ENCODE data around the gene AQP5. TPM values are rescaled to one million over a fixed set of nuclear protein-coding genes. Genes with fewer than 3 reads are reported as not detected.

The AQP5 gene
- total RNA-seq, 1 experiment from 2014 or later = 0.31 TPM

- intact Hi-C loops (cut with micrococcal nuclease; ENCODE audit: unreplicated experiment) = no loop called here
- peaks cover 6% of the 10 kb centered on the region; the same call in 1 of the 2 replicates for H3F3A ChIP-seq (ENCODE audit: insufficient read depth, low read depth)
- POLR2A ChIA-PET (ENCODE audit: unreplicated experiment) = no interaction called here
- H3K4me1 ChIP-seq (replicated peaks; ENCODE audit: insufficient read depth) = peaks cover 7% of the 10 kb centered on the region
- no peak overlapping the region for H2AFZ ChIP-seq
- no peak overlapping the region for H3K4me2 ChIP-seq
- no peaks in the 10 kb centered on the region for H4K20me1 ChIP-seq (ENCODE audit: insufficient read depth)
- no peaks in the 10 kb centered on the region for H3K27me3 ChIP-seq (ENCODE audit: insufficient read depth, low read depth)
- no TSS peak for BruUV-seq (replicated peaks)
- TF ChIP-seq EZH2 (IDR thresholded peaks at IDR 0.05; ENCODE audit: low read depth) = no peak
- no peak for DNase-seq
- CTCF ChIA-PET = interaction anchor here (0.6 kb wide), 1 partner anchor 128 kb away, joined by 10 read pairs; no protein-coding TSS in a partner anchor
- no peaks in the 10 kb centered on the region for H3K36me3 ChIP-seq (ENCODE audit: low read depth)
- no peak overlapping the region for H3K27ac ChIP-seq
- H3K9me3 ChIP-seq (ENCODE audit: insufficient read depth, low read depth) = no peaks in the 10 kb centered on the region
- no peak overlapping the region for H3K4me3 ChIP-seq
- H3K79me2 ChIP-seq (ENCODE audit: low read depth) = no peaks in the 10 kb centered on the region
- H3K9me2 ChIP-seq (ENCODE audit: insufficient read depth) = no peaks in the 10 kb centered on the region
Observed at GRCh38 chr12:49916129-49916919, 45.3 kb upstream of the AQP5 start.

GRCh38 chr12:49917166-49917787 is 44.4 kb upstream of the AQP5 start:
- no TSS peak for BruUV-seq (replicated peaks)
- no peak overlapping the region for H2AFZ ChIP-seq

GRCh38 chr12:49917788-49918173 is 43.9 kb upstream of the AQP5 start:
- no peak for TF ChIP-seq EZH2 (IDR thresholded peaks at IDR 0.05; ENCODE audit: low read depth)
- TF ChIP-seq CTCF (conservative IDR thresholded peaks at IDR 0.05) = no peak
- no peaks in the 10 kb centered on the region for H3K27me3 ChIP-seq (ENCODE audit: insufficient read depth, low read depth)
- DNase-seq = no peak
- H3K4me2 ChIP-seq = no peak overlapping the region
- H3K9me3 ChIP-seq (ENCODE audit: insufficient read depth, low read depth) = no peaks in the 10 kb centered on the region
- intact Hi-C loops (cut with micrococcal nuclease; ENCODE audit: unreplicated experiment) = no loop called here
- H3K4me1 ChIP-seq (replicated peaks; ENCODE audit: insufficient read depth) = peaks cover 7% of the 10 kb centered on the region
- BruUV-seq (replicated peaks) = no TSS peak
- H3K4me3 ChIP-seq = no peak overlapping the region
- H3K79me2 ChIP-seq (ENCODE audit: low read depth) = no peaks in the 10 kb centered on the region
- no peak overlapping the region for H2AFZ ChIP-seq
- no peaks in the 10 kb centered on the region for H3K36me3 ChIP-seq (ENCODE audit: low read depth)
- H3F3A ChIP-seq (ENCODE audit: insufficient read depth, low read depth) = peaks cover 6% of the 10 kb centered on the region; the same call in 1 of the 2 replicates
- H3K9me2 ChIP-seq (ENCODE audit: insufficient read depth) = no peaks in the 10 kb centered on the region
- POLR2A ChIA-PET (ENCODE audit: unreplicated experiment) = no interaction called here
- H4K20me1 ChIP-seq (ENCODE audit: insufficient read depth) = no peaks in the 10 kb centered on the region
- CTCF ChIA-PET = no interaction called here
- no peak overlapping the region for H3K27ac ChIP-seq

More at GRCh38 chr12:49917166-49917787, 44.4 kb upstream of the AQP5 start:
- no peak for DNase-seq
- H3K9me2 ChIP-seq (ENCODE audit: insufficient read depth) = no peaks in the 10 kb centered on the region
- CTCF ChIA-PET = no interaction called here
- no peaks in the 10 kb centered on the region for H4K20me1 ChIP-seq (ENCODE audit: insufficient read depth)
- intact Hi-C loops (cut with micrococcal nuclease; ENCODE audit: unreplicated experiment) = no loop called here
- H3K27ac ChIP-seq = no peak overlapping the region
- H3K4me1 ChIP-seq (replicated peaks; ENCODE audit: insufficient read depth) = peaks cover 7% of the 10 kb centered on the region
- no peaks in the 10 kb centered on the region for H3K79me2 ChIP-seq (ENCODE audit: low read depth)
- no peak for TF ChIP-seq EZH2 (IDR thresholded peaks at IDR 0.05; ENCODE audit: low read depth)
- no peak for TF ChIP-seq CTCF (conservative IDR thresholded peaks at IDR 0.05)
- H3K27me3 ChIP-seq (ENCODE audit: insufficient read depth, low read depth) = no peaks in the 10 kb centered on the region
- H3K36me3 ChIP-seq (ENCODE audit: low read depth) = no peaks in the 10 kb centered on the region
- H3F3A ChIP-seq (ENCODE audit: insufficient read depth, low read depth) = peaks cover 6% of the 10 kb centered on the region; the same call in 1 of the 2 replicates
- POLR2A ChIA-PET (ENCODE audit: unreplicated experiment) = no interaction called here
- no peak overlapping the region for H3K4me2 ChIP-seq
- no peaks in the 10 kb centered on the region for H3K9me3 ChIP-seq (ENCODE audit: insufficient read depth, low read depth)
- no peak overlapping the region for H3K4me3 ChIP-seq

All from PC-9 (cell line).